CD4-positive, CD25-positive, alpha-beta regulatory T cell (primary cell): ENCODE results near the gene PRR16. TPM values are rescaled to one million over a fixed set of nuclear protein-coding genes. Genes with fewer than 3 reads are reported as not detected.

Experiments used
- ATAC-seq, 2 donors: fragments of 150-1000 bp; cut with Tn5 transposase; one replicate each; pipeline ENCODE4 v1.10.0; 2021; ENCODE audit warnings: low read depth in 2 of 2, moderate number of reproducible peaks in 2 of 2, moderate library complexity in 1 of 2
- DNase-seq, 3 donors: peaks; one replicate each; pipeline versions ENCODE4 v3.0.0 to v3.0.0-alpha.2; 2012 to 2022; ENCODE audit warnings: mixed read lengths in 1 of 3
- H3K27ac ChIP-seq: one replicate; pipeline ENCODE4 v1.7.0; 2013; ENCODE audit warnings: mild to moderate bottlenecking, low read length; ENCODE audit not compliant: insufficient read depth, poor library complexity, severe bottlenecking
- H3K27me3 ChIP-seq: one replicate; pipeline ENCODE4 v1.7.0; 2013; ENCODE audit warnings: low read length; ENCODE audit not compliant: control insufficient read depth, insufficient read depth
- H3K36me3 ChIP-seq: one replicate; pipeline ENCODE4 v1.7.0; 2013; ENCODE audit warnings: mild to moderate bottlenecking, low read length, moderate library complexity; ENCODE audit not compliant: control insufficient read depth, insufficient read depth
- H3K4me1 ChIP-seq: 2 replicates; pipeline ENCODE4 v1.7.0; 2013; ENCODE audit warnings: mild to moderate bottlenecking, low read length; ENCODE audit not compliant: insufficient read depth, control insufficient read depth, poor library complexity, severe bottlenecking
- H3K4me3 ChIP-seq: one replicate; pipeline ENCODE4 v1.7.0; 2013; ENCODE audit warnings: low read depth, mild to moderate bottlenecking, low read length, moderate library complexity
- H3K9me3 ChIP-seq, 2 experiments: 1 replicate in 1 of 2; 2 replicates in 1 of 2; pipeline ENCODE4 v1.7.0; 2013; ENCODE audit warnings: low read length in 2 of 2, mild to moderate bottlenecking in 1 of 2, moderate library complexity in 1 of 2; ENCODE audit not compliant: control insufficient read depth in 2 of 2
- H3K27ac Mint-ChIP-seq, 3 donors: one replicate each; pipeline ENCODE4 v1.8.0; 2020 to 2022; ENCODE audit warnings: mild to moderate bottlenecking in 3 of 3, mixed read lengths in 3 of 3, moderate library complexity in 2 of 3
- H3K27me3 Mint-ChIP-seq: one replicate; pipeline ENCODE4 v1.8.0; 2022; ENCODE audit warnings: mild to moderate bottlenecking, mixed read lengths
- H3K36me3 Mint-ChIP-seq: one replicate; pipeline ENCODE4 v1.8.0; 2020; ENCODE audit warnings: mixed read lengths
- H3K4me1 Mint-ChIP-seq, 4 donors: one replicate each; pipeline ENCODE4 v1.8.0; 2020 to 2022; ENCODE audit warnings: mixed read lengths in 4 of 4, mild to moderate bottlenecking in 1 of 4
- H3K4me3 Mint-ChIP-seq, 4 donors: one replicate each; pipeline ENCODE4 v1.8.0; 2020 to 2022; ENCODE audit warnings: mild to moderate bottlenecking in 4 of 4, mixed read lengths in 4 of 4, moderate library complexity in 3 of 4
- H3K9me3 Mint-ChIP-seq, 7 donors: one replicate each; pipeline ENCODE4 v1.8.0; 2020 to 2022; ENCODE audit warnings: mixed read lengths in 7 of 7, mild to moderate bottlenecking in 3 of 7, moderate library complexity in 2 of 7
- polyA plus RNA-seq, 4 donors: library from polyadenylated mRNA; unstranded; fragments of 300-500 nt; fragmentation: Illumina TruSeq; gene quantifications; one replicate each; pipeline ENCODE4 v1.2.3, GENCODE V29; 2021
- total RNA-seq: library from RNA; stranded (reverse); gene quantifications from one replicate; pipeline ENCODE4 v1.2.3, GENCODE V29; 2022

PRR16 gene
- total and polyA plus RNA-seq, 5 donors from 2014 or later = not detected

GRCh38 chr5:120510098-120510637 is 46.1 kb downstream of the PRR16 start:
- H3K27me3 ChIP-seq = no peaks in the 10 kb centered on the region
- no peaks in the 10 kb centered on the region for H3K36me3 Mint-ChIP-seq
- DNase-seq (no peak), ATAC-seq (no peak)
- H3K4me1 Mint-ChIP-seq = no peaks in the 10 kb centered on the region
- H3K4me1 ChIP-seq = no peaks in the 10 kb centered on the region
- peaks cover 2 to 11% (median 6%) of the 10 kb centered on the region in 7 donors for H3K9me3 Mint-ChIP-seq
- no peak overlapping the region for H3K27ac Mint-ChIP-seq
- H3K4me3 Mint-ChIP-seq = no peak overlapping the region
- no peaks in the 10 kb centered on the region for H3K9me3 ChIP-seq
- H3K4me3 ChIP-seq = no peak overlapping the region
- H3K36me3 ChIP-seq = no peaks in the 10 kb centered on the region
- no peak overlapping the region for H3K27ac ChIP-seq
- H3K27me3 Mint-ChIP-seq = no peaks in the 10 kb centered on the region

- no peak overlapping the region for H3K27ac Mint-ChIP-seq
- Histone ChIP-seq H3K27ac (no peak overlapping the region), H3K9me3 (no peaks in the 10 kb centered on the region), H3K4me3 (no peak overlapping the region), H3K27me3 (no peaks in the 10 kb centered on the region), H3K36me3 (no peaks in the 10 kb centered on the region), H3K4me1 (no peaks in the 10 kb centered on the region)
- DNase-seq = no peak
- H3K36me3 Mint-ChIP-seq = no peaks in the 10 kb centered on the region
- H3K4me1 Mint-ChIP-seq = no peaks in the 10 kb centered on the region
- H3K9me3 Mint-ChIP-seq = peaks cover 2 to 10% (median 6%) of the 10 kb centered on the region in 7 donors
- H3K4me3 Mint-ChIP-seq = no peak overlapping the region
- H3K27me3 Mint-ChIP-seq = no peaks in the 10 kb centered on the region
- no peak for ATAC-seq
Measured at GRCh38 chr5:120510994-120511686, 47.0 kb downstream of the PRR16 start.

- no peak overlapping the region for H3K27ac ChIP-seq
- no peaks in the 10 kb centered on the region for H3K9me3 ChIP-seq
- no peak for ATAC-seq
- no peaks in the 10 kb centered on the region for H3K36me3 ChIP-seq
- Mint-ChIP-seq H3K4me3 (no peak overlapping the region), H3K36me3 (no peaks in the 10 kb centered on the region), H3K27ac (no peak overlapping the region), H3K27me3 (no peaks in the 10 kb centered on the region), H3K4me1 (no peaks in the 10 kb centered on the region), H3K9me3 (peaks cover 2 to 10% (median 6%) of the 10 kb centered on the region in 7 donors)
- no peaks in the 10 kb centered on the region for H3K27me3 ChIP-seq
- no peaks in the 10 kb centered on the region for H3K4me1 ChIP-seq
- DNase-seq = no peak
- no peak overlapping the region for H3K4me3 ChIP-seq
Measured at GRCh38 chr5:120512068-120512467, 48.0 kb downstream of the PRR16 start.

GRCh38 chr5:120512791-120513650 is 48.9 kb downstream of the PRR16 start:
- Histone ChIP-seq H3K9me3 (no peaks in the 10 kb centered on the region), H3K4me3 (no peak overlapping the region), H3K27me3 (no peaks in the 10 kb centered on the region), H3K36me3 (no peaks in the 10 kb centered on the region), H3K27ac (no peak overlapping the region), H3K4me1 (no peaks in the 10 kb centered on the region)
- Mint-ChIP-seq H3K36me3 (no peaks in the 10 kb centered on the region), H3K9me3 (peaks cover 2 to 10% (median 6%) of the 10 kb centered on the region in 7 donors), H3K27ac (no peak overlapping the region), H3K27me3 (no peaks in the 10 kb centered on the region), H3K4me3 (no peak overlapping the region), H3K4me1 (no peaks in the 10 kb centered on the region)
- no peak for ATAC-seq
- no peak for DNase-seq

GRCh38 chr5:120516805-120517204 is 52.7 kb downstream of the PRR16 start:
- H3K27me3 ChIP-seq = no peaks in the 10 kb centered on the region
- no peaks in the 10 kb centered on the region for H3K36me3 ChIP-seq
- no peaks in the 10 kb centered on the region for H3K4me1 Mint-ChIP-seq
- H3K9me3 Mint-ChIP-seq = peaks cover 2 to 7% (median 6%) of the 10 kb centered on the region in 7 donors
- no peak overlapping the region for H3K27ac Mint-ChIP-seq
- H3K4me3 ChIP-seq = no peak overlapping the region
- DNase-seq = no peak
- H3K27ac ChIP-seq = no peak overlapping the region
- no peak overlapping the region for H3K4me3 Mint-ChIP-seq
- ATAC-seq = no peak
- no peaks in the 10 kb centered on the region for H3K27me3 Mint-ChIP-seq
- H3K36me3 Mint-ChIP-seq = no peaks in the 10 kb centered on the region
- H3K4me1 ChIP-seq = no peaks in the 10 kb centered on the region
- no peaks in the 10 kb centered on the region for H3K9me3 ChIP-seq

GRCh38 chr5:120517607-120518252 is 53.6 kb downstream of the PRR16 start:
- H3K4me3 Mint-ChIP-seq = no peak overlapping the region
- H3K27me3 Mint-ChIP-seq = no peaks in the 10 kb centered on the region

GRCh38 chr5:120518581-120518980 is 54.5 kb downstream of the PRR16 start:
- no peaks in the 10 kb centered on the region for H3K36me3 ChIP-seq
- no peaks in the 10 kb centered on the region for H3K27me3 ChIP-seq
- peaks cover 0 to 6% (median 4%) of the 10 kb centered on the region in 7 donors for H3K9me3 Mint-ChIP-seq
- DNase-seq (no peak), ATAC-seq (no peak)
- H3K27ac ChIP-seq = no peak overlapping the region
- H3K4me3 ChIP-seq = no peak overlapping the region
- no peaks in the 10 kb centered on the region for H3K9me3 ChIP-seq
- H3K4me1 Mint-ChIP-seq = no peaks in the 10 kb centered on the region
- H3K36me3 Mint-ChIP-seq = no peaks in the 10 kb centered on the region
- H3K27ac Mint-ChIP-seq = no peak overlapping the region
- no peaks in the 10 kb centered on the region for H3K4me1 ChIP-seq
- no peaks in the 10 kb centered on the region for H3K27me3 Mint-ChIP-seq
- H3K4me3 Mint-ChIP-seq = no peak overlapping the region

More at GRCh38 chr5:120517607-120518252, 53.6 kb downstream of the PRR16 start:
- H3K4me1 Mint-ChIP-seq = no peaks in the 10 kb centered on the region
- no peak overlapping the region for H3K27ac Mint-ChIP-seq
- no peaks in the 10 kb centered on the region for H3K36me3 Mint-ChIP-seq
- DNase-seq (no peak), ATAC-seq (no peak)
- no peaks in the 10 kb centered on the region for H3K36me3 ChIP-seq
- no peaks in the 10 kb centered on the region for H3K27me3 ChIP-seq
- H3K27ac ChIP-seq = no peak overlapping the region
- no peaks in the 10 kb centered on the region for H3K4me1 ChIP-seq
- H3K9me3 ChIP-seq = no peaks in the 10 kb centered on the region
- H3K4me3 ChIP-seq = no peak overlapping the region
- H3K9me3 Mint-ChIP-seq = peaks cover 0 to 7% (median 4%) of the 10 kb centered on the region in 7 donors
